HEK293 (cell line): ENCODE data around the gene LIN54.

ENCODE experiments used
- AEBP2 ChIP-seq: fragments of 450-650 bp; formaldehyde crosslinking; IDR thresholded peaks from 2 replicates; pipeline ENCODE4 v1.5.1; 2016; ENCODE audit warnings: missing biosample characterization, missing genetic modification characterization, borderline replicate concordance
- BCL11A ChIP-seq: fragments of 450-650 bp; formaldehyde crosslinking; IDR thresholded peaks from 2 replicates; pipeline ENCODE4 v1.5.1; 2016; ENCODE audit warnings: low read depth, missing biosample characterization, missing genetic modification characterization
- EGR2 ChIP-seq: fragments of 450-650 bp; formaldehyde crosslinking; IDR thresholded peaks from 2 replicates; pipeline ENCODE4 v1.5.1; 2016; ENCODE audit warnings: low read depth, missing biosample characterization, missing genetic modification characterization
- GFI1B ChIP-seq: fragments of 450-650 bp; formaldehyde crosslinking; IDR thresholded peaks from 2 replicates; pipeline ENCODE4 v1.5.1; 2016; ENCODE audit warnings: missing biosample characterization, missing genetic modification characterization
- GLI2 ChIP-seq: fragments of 450-650 bp; formaldehyde crosslinking; IDR thresholded peaks from 2 replicates; pipeline ENCODE4; 2017; ENCODE audit warnings: missing biosample characterization, missing genetic modification characterization, low read depth, borderline replicate concordance
- KLF1 ChIP-seq: fragments of 450-650 bp; formaldehyde crosslinking; IDR thresholded peaks from 2 replicates; pipeline ENCODE4 v1.5.1; 2016; ENCODE audit warnings: missing biosample characterization, missing genetic modification characterization
- MZF1 ChIP-seq: fragments of 450-650 bp; formaldehyde crosslinking; IDR thresholded peaks from 2 replicates; pipeline ENCODE4 v1.5.1; 2017; ENCODE audit warnings: missing biosample characterization, missing genetic modification characterization, borderline replicate concordance
- PATZ1 ChIP-seq: fragments of 450-650 bp; formaldehyde crosslinking; IDR thresholded peaks from 2 replicates; pipeline ENCODE4 v1.5.1; 2016; ENCODE audit warnings: missing biosample characterization, missing genetic modification characterization
- SETDB1 ChIP-seq: IDR thresholded peaks from one replicate; pipeline ENCODE4 v1.6.1; 2017; ENCODE audit warnings: mild to moderate bottlenecking, low read length, moderate library complexity, mixed read lengths; ENCODE audit not compliant: insufficient read length
- TRIM28 ChIP-seq: IDR thresholded peaks from 2 replicates; pipeline ENCODE4 v1.6.1; 2011; ENCODE audit warnings: low read length, control low read depth, borderline replicate concordance
- YY1 ChIP-seq: fragments of 450-650 bp; formaldehyde crosslinking; IDR thresholded peaks from 2 replicates; pipeline ENCODE4 v1.5.1; 2018; ENCODE audit warnings: missing biosample characterization, missing genetic modification characterization
- ZBTB48 ChIP-seq: fragments of 450-650 bp; formaldehyde crosslinking; IDR thresholded peaks from 2 replicates; pipeline ENCODE4 v1.5.1; 2016; ENCODE audit warnings: missing biosample characterization, missing genetic modification characterization
- ZFHX2 ChIP-seq: fragments of 450-650 bp; formaldehyde crosslinking; conservative IDR thresholded peaks from 2 replicates; pipeline ENCODE4 v1.5.1; 2016; ENCODE audit warnings: missing biosample characterization, missing genetic modification characterization
- ZIC2 ChIP-seq: fragments of 450-650 bp; formaldehyde crosslinking; IDR thresholded peaks from 2 replicates; pipeline ENCODE4 v1.5.1; 2016; ENCODE audit warnings: missing biosample characterization, missing genetic modification characterization
- ZNF10 ChIP-seq: fragments of 450-650 bp; formaldehyde crosslinking; IDR thresholded peaks from 2 replicates; pipeline ENCODE4 v1.5.1; 2017; ENCODE audit warnings: missing biosample characterization, missing genetic modification characterization
- ZNF112 ChIP-seq: fragments of 450-650 bp; formaldehyde crosslinking; IDR thresholded peaks from 2 replicates; pipeline ENCODE4 v1.5.0; 2017; ENCODE audit warnings: missing biosample characterization, missing genetic modification characterization
- ZNF148 ChIP-seq: fragments of 450-650 bp; formaldehyde crosslinking; IDR thresholded peaks from 2 replicates; pipeline ENCODE4 v1.5.0; 2017; ENCODE audit warnings: missing biosample characterization, missing genetic modification characterization, borderline replicate concordance
- ZNF157 ChIP-seq: fragments of 450-650 bp; formaldehyde crosslinking; IDR thresholded peaks from 2 replicates; pipeline ENCODE4 v1.5.1; 2016; ENCODE audit warnings: missing biosample characterization, missing genetic modification characterization
- ZNF19 ChIP-seq: fragments of 450-650 bp; formaldehyde crosslinking; IDR thresholded peaks from 2 replicates; pipeline ENCODE4; 2016; ENCODE audit warnings: missing biosample characterization, missing genetic modification characterization, low read depth
- ZNF211 ChIP-seq: fragments of 450-650 bp; formaldehyde crosslinking; IDR thresholded peaks from 2 replicates; pipeline ENCODE4 v1.5.1; 2016; ENCODE audit warnings: low read depth, missing biosample characterization, missing genetic modification characterization
- ZNF398 ChIP-seq: fragments of 450-650 bp; formaldehyde crosslinking; IDR thresholded peaks from 2 replicates; pipeline ENCODE4 v1.5.1; 2017; ENCODE audit warnings: missing biosample characterization, missing genetic modification characterization
- ZNF530 ChIP-seq: fragments of 450-650 bp; formaldehyde crosslinking; IDR thresholded peaks from 2 replicates; pipeline ENCODE4 v1.5.1; 2016; ENCODE audit warnings: low read depth, missing biosample characterization, missing genetic modification characterization
- ZNF549 ChIP-seq: fragments of 450-650 bp; IDR thresholded peaks from 2 replicates; pipeline ENCODE4 v1.5.1; 2018; ENCODE audit warnings: missing biosample characterization, missing genetic modification characterization, mild to moderate bottlenecking, inconsistent platforms, moderate library complexity
- ZNF596 ChIP-seq: fragments of 450-650 bp; IDR thresholded peaks from 2 replicates; pipeline ENCODE4 v1.5.0; 2018; ENCODE audit warnings: missing biosample characterization, mild to moderate bottlenecking, missing genetic modification characterization, moderate library complexity
- ZNF621 ChIP-seq: fragments of 450-650 bp; formaldehyde crosslinking; IDR thresholded peaks from 2 replicates; pipeline ENCODE4 v1.5.1; 2017; ENCODE audit warnings: missing biosample characterization, missing genetic modification characterization
- ZNF768 ChIP-seq: fragments of 450-650 bp; formaldehyde crosslinking; IDR thresholded peaks from 2 replicates; pipeline ENCODE4 v1.5.1; 2018; ENCODE audit warnings: missing biosample characterization, mild to moderate bottlenecking, missing genetic modification characterization
- ZNF792 ChIP-seq: fragments of 450-650 bp; formaldehyde crosslinking; IDR thresholded peaks from 2 replicates; pipeline ENCODE4 v1.5.1; 2016; ENCODE audit warnings: missing biosample characterization, missing genetic modification characterization
- ZNF843 ChIP-seq: fragments of 450-650 bp; formaldehyde crosslinking; IDR thresholded peaks from 2 replicates; pipeline ENCODE4 v1.5.1; 2016; ENCODE audit warnings: missing biosample characterization, missing genetic modification characterization
- ZSCAN30 ChIP-seq: fragments of 450-650 bp; IDR thresholded peaks from 2 replicates; pipeline ENCODE4 v1.5.1; 2018; ENCODE audit warnings: missing biosample characterization, mild to moderate bottlenecking, missing genetic modification characterization, moderate library complexity

The LIN54 gene

GRCh38 chr4:83012687-83013419 is 2.2 kb upstream of the LIN54 start (continued):
- no peak for TF ChIP-seq ZNF19 (tag by site-specific recombination)
- no peak for TF ChIP-seq YY1 (tag by site-specific recombination)
- peak; percentile 91 for TF ChIP-seq PATZ1 (tag by site-specific recombination)
- no peak for TF ChIP-seq ZNF596 (tag by site-specific recombination)
- TF ChIP-seq ZNF792 = no peak
- no peak; the same call in 1 of the 2 replicates for TF ChIP-seq KLF1 (tag by site-specific recombination)
- TF ChIP-seq SETDB1 = no peak
- TF ChIP-seq ZNF843 = 0 out of 2 replicates have a peak, but pooled peaks have one; percentile 41
- no peak for TF ChIP-seq BCL11A (tag by site-specific recombination)
- TF ChIP-seq ZNF157 (tag by site-specific recombination) = no peak
- TF ChIP-seq ZSCAN30 (tag by site-specific recombination) = peak; percentile 61
- peak; percentile 68; the same call in 1 of the 2 replicates for TF ChIP-seq ZFHX2
- TF ChIP-seq ZNF768 (tag by site-specific recombination) = no peak
- 0 out of 2 replicates have a peak, but pooled peaks have one; percentile 30 for TF ChIP-seq ZIC2 (tag by site-specific recombination)
- TF ChIP-seq ZNF148 = no peak
- peak; percentile 75 for TF ChIP-seq ZNF10 (tag by site-specific recombination)
- TF ChIP-seq ZNF211 (tag by site-specific recombination) = no peak
- peak; percentile 42 for TF ChIP-seq EGR2 (tag by site-specific recombination)
- TF ChIP-seq ZBTB48 (tag by site-specific recombination) = no peak
- TF ChIP-seq ZNF549 (tag by site-specific recombination) = no peak
- TF ChIP-seq ZNF398 (tag by site-specific recombination) = no peak
- no peak for TF ChIP-seq GFI1B (tag by site-specific recombination)
- no peak for TF ChIP-seq GLI2
- no peak for TF ChIP-seq ZNF621 (tag by site-specific recombination)
- peak; percentile 77 for TF ChIP-seq TRIM28
- TF ChIP-seq AEBP2 (tag by site-specific recombination) = no peak
- no peak for TF ChIP-seq MZF1
- TF ChIP-seq ZNF530 (tag by site-specific recombination) = no peak
- no peak for TF ChIP-seq ZNF112 (tag by site-specific recombination)
